HG02763 (cell line): ENCODE data around the gene MDM4.
"Not testable (repeated sequence)": the region's sequence is repeated elsewhere in the genome, so short reads cannot be mapped to it uniquely, and the experiment has no call there.

Source experiments
- ATAC-seq: cut with Tn5 transposase; IDR thresholded peaks from one replicate; pipeline ENCODE4 v1.9.1; 2021; ENCODE audit warnings: mild to moderate bottlenecking, moderate library complexity; ENCODE audit not compliant: unreplicated experiment

Gene MDM4, protein sequence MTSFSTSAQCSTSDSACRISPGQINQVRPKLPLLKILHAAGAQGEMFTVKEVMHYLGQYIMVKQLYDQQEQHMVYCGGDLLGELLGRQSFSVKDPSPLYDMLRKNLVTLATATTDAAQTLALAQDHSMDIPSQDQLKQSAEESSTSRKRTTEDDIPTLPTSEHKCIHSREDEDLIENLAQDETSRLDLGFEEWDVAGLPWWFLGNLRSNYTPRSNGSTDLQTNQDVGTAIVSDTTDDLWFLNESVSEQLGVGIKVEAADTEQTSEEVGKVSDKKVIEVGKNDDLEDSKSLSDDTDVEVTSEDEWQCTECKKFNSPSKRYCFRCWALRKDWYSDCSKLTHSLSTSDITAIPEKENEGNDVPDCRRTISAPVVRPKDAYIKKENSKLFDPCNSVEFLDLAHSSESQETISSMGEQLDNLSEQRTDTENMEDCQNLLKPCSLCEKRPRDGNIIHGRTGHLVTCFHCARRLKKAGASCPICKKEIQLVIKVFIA

DNA sequence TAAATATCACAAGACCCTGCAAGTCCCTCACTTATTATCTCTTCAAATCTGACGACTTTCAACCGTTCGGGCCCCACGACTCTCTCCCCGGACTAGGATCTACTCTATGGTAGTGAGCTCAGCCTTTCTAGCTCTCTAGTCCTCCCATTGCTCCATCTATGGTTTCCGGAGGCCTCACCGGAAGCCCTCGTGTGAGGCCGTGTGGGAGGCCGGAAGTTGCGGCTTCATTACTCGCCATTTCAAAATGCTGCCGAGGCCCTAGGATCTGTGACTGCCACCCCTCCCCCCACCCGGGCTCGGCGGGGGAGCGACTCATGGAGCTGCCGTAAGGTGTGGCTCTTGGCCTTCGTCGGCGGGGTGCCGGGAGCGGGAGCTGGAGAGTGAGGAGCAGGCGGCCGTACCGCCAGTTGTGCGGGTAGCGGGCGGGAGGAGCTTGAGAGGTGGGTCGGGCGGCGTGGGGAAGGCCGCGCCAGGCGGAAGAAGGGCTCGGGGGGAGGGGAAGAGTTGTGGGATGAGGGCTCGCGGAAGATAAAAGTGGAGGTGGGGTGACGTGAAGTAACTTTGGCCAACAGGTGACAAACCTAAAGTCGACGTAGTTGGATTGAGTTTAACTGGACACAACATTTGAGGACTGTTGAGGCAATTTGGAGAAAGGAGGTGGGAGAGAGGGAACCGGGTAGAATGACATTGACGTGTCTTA is at the start of gene MDM4:
TSS of gene MDM4 (plus strand) at position 227 of the 700 bp plus-strand sequence. CDS start 9,113 bp downstream, outside the sequence.
- ATAC-seq, result peak; percentile 79

DNA sequence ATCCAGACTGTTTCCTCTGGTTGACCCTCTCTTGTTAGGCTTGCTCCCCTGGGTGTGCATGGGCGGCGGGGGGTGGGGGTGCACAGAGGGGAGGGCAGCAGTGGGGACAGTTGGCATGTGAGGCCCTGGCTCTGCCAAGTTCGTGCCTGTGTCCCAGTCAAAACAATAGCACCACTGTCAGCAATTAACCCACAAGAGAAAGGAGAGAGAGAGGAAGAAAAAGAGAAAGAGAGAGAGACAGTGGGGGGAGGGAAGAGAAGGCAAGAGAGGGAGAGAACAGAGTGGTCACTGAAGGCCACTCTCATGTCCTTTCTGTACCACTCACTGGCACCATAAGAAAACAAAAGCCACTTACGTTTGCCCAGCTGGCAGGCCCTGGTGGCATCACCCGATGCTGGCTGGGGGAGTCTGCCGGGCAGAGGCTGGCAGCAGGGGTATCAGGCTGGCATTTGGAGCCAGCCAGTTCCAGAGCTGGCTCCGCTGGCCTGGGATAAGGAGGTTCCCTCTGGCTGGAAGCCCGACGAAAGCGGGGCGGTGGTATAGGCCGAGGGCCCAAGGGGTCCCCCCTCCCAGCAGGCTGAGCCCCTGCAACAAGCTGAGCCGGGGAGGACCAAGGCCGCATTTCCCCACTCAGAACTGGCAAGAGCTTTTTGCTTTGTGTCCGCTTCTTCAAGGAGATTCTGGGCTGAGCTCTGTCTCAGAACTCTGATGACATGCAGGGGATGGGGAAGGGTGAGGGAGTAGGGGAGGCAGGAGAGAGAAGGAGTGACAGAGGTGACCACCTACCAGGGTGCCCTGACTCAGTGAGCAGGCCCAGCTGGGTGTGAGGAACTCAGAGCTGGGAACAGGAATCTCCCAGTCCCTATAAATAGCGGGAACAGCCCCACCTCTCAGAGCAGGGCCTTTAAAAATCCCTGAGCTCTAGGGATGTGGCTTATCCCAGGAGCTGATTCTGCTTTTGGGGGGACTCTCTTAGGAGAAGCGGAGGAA is 49.5 kb upstream of the MDM4 start:
- ATAC-seq, result no peak

DNA sequence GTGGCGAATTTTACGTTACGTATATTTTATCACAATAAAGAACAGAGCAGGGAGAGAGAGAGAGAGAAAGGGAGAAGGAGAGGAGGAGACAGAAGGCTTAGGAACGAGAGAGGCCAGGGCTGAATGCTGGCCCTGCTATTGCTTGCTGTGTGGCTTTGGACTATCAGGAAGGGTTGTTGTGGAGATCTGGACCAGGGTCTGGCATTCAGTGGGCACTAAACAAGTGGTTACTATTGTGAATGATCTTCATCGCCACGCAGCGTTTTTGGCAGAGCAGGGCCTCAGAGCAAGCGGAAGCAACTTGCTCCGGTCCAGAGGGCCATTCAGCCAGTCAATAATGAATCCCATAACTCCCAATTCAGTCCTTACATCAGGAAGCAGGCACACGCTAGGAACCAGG is 48.0 kb upstream of the MDM4 start:
- no peak for ATAC-seq

DNA sequence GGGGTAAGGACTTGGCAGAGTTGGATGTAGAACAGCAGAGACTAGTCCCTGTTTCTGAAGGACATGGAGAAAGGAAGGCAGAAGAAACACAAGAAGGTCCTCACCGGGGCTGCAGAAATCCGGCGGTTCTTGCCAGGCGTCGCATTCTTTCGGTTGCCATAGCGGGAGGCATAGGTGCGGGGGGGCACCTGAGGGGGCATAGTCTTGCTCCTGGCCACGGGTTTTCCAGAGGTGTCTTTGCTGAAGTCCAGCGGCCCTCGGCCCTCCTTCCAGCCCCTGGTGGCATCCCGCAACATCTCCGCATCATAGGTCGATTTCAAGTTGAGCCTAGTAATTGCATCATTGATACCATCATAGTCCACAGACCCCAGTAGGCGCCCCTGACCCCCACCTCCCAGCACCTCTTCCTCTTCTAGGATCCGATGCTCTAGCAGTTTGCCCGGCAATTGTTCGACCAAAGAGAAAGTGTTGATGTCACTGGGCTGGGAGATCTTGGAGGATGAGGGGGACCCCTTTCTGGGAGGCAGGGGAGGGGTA is 47.4 kb upstream of the MDM4 start:
- no peak for ATAC-seq

DNA sequence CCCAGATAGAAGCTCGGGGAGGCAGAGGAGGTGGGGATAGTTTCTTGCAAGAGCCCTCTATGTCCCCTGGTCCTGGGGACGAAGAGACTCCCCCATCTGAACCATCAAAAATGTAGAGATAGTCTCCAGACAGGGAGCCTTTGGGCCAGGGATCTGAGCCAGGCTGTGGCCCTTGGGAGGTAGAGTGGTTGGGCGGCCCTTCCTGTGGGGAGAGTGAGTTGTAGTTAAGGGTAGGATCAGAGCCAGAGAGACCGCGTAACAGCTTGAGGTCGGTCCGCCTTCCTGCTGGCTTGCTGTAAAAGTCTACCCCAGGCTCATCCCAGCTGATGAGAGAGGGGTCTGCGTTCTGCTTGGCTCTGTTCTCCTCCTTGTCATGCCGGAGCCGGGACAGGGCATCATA is 46.9 kb upstream of the MDM4 start:
- ATAC-seq, result no peak

DNA sequence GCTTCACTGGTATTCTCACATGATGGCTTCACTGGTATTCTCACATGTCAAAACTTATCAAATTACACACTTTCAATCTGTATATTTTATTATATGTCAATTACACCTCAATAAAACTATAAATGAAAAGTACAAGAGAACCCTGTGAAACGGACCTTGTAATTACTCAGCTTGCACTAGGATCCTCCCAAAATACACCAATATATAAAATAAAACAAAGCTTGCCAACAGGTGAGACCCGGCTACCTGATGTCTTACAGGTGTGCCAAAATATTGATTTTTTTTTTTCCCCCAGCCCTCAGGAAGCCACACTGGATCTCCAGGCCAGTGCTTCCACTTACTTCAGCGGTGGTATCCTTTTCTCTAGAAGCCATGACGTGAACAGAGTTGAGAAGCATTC is 44.5 kb upstream of the MDM4 start:
- ATAC-seq, result no peak

DNA sequence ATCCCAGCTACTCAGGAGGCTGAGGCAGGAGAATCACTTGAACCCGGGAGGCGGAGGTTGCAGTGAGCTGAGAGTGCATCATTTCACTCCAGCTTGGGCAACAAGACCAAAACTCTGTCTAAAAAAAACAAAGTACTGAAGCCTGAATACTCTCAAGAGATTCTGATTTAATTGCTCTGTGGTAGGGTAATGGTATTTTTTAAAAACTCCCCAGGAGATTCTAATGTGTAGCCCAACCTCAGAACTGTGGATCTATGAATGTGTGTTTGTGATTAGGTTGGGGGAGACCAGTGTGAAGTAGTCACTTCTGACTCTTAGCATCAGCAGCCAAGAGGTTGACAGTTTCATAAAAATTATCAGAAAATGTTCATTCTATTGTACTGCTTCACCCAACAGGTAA is 43.5 kb upstream of the MDM4 start:
- no peak for ATAC-seq

DNA sequence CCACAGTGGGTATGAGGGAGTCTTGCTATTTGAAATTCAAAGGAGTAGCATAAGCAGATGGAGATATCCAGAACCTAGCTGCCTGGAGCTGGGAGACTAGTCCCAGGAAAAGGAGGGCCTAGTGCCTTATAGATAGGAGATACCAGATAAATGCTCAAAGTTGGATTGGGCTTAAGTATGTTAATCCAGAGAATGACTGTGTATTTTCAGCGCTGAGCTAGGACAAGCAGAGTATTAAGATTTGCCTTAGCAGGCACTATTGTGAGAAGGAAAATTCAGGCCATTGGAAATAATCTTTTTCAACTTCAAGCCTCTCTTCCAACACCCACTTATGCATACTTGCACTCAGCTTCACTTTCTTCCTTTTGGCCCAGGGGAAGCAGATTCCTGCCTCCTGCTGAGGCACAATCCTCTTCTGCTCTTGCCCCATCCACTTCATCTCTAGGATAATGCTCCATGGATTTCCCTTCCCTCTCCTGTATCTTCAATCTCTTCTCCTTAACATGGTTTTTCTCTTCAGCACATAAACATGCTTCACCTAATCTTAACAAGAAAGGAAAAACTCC is 42.7 kb upstream of the MDM4 start:
- ATAC-seq, result no peak

DNA sequence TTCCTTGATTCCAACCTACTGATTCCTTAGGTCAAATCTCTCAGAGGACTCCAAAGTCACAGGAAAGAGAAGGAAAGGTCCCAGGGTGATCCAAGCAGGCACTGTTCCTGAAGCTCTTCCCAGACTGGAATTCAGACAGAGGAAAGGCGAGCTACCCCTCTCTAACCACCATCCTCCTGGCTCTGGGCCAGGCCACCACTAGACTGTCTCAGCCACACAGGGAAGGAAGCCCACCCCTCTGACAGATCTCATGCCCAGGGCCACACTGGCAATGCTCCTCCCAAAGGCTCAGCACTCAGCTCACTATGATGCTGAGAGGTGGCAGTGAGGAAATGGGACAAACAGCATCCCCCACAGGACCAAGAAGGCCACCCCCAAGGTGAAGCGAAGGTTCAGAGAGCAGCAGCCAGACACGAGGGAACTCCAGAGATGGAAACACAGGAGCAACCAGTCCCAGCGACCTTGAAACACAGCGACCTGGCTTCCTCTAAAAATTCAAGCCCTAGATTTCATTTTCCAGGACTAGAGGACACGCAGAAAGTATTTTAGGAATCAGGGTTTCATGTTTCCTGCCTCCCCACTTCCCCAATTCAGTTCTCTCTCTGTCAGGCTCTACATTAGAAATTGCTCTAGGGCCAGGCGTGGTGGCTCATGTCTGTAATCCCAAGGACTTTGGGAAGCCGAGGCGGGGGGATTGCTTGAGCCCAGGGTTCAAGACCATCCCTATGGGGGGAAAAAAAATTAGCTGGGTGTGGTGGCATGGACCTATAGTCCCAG is 40.4 kb upstream of the MDM4 start:
- ATAC-seq, result no peak

DNA sequence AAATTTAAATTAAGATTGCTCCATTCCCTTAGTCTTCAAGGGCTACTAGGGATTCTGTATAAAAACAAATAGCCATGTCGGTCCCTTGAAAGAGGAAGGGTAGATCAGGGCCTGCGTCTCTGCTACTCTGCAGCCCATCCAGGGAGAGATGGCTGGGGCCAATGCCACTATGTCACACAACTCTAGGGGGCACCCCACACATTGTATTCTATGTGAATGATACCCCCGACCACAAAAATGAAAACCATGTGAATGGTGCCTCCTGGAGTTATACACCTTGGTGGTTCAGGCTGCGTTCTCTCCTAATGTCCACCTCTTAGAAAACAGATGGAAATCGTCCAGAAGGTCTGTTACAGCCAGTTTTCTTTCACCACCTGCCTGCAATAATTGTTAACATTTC is 39.6 kb upstream of the MDM4 start:
- ATAC-seq, result no peak

DNA sequence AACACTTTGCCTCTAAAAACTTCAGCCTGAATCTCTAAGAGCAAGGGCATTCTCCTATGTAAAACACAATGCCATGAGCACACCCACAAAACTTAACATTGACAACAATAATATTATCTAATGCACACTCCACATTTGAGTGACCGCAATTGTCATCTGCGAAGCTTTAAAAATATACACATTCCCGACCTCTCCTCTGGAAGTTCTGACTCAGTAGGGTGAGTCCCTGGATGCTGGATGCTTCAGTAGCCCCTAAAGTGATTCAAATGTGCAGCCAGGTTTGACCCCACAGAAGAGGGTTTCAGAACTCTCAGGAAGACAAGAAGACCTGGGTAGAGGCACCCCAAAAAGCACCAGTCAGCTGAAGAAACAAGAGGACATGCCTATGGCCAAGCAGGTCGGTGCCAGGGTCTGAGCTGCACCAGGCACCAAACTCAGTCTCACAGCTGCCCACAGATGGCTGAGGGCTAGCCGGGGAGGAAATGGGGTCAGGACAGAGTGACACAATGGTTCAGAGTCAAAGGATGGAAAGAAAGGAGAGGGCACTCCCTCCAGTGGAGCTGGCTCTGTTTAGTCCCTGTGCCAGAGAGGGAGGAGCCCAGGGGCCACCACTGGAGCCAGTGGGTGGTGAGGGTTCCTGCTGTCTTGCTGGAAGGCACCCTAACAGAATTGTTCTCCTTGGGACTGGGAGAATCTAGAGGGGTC is 39.0 kb upstream of the MDM4 start:
- no peak for ATAC-seq

DNA sequence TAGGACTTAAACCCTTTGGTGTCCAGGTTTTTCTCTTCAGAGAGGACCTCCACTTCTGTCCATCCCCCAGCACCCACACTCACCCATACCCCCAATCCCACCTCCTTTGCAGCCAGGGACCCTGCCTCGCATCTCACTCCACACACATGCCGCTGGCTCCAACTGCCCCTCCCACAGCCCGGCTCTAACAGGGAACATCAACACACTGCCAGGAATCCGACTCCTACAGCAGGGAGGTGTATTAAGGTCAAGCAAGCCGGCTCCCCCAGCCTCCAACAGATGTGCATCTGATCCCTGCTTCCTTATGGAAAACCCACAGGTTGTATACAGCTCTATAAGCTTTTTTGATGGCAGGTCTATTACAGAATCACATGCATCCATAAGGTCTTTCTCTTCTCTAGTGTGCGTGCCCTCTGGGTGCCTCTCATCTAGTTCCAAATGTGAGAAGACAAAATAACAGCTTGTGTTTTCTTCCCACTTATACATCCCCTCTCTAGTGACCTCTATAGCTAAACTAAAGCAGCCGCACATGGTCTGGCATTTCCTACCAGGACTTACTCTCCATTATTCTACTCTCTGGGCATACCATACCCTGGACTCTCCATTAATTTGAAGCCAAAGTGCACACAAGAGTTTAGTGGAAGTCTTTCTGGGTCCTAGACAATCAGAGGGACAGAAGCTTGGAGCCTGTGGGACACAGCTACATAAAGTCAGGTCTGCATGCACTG is 37.9 kb upstream of the MDM4 start:
- ATAC-seq, result no peak

DNA sequence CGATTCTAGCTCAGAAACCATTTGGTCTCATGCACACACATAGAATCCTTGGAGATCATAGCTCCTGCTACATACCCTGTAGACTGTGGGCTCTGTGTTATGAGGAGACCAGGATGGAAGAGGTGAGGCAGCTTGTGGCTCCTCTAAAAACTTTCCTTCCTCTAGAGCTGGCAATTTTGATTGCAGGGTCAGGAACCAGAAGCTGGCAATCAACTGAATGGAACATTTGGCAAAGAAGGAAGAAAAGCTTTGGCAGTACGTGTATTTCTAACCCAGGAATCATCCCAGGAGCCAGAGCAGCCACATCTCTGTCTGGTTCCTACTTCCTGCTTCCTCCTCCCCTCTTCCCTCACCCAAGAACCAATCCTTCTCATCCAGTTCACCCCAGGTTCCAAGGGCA is 37.3 kb upstream of the MDM4 start:
- ATAC-seq, result no peak

DNA sequence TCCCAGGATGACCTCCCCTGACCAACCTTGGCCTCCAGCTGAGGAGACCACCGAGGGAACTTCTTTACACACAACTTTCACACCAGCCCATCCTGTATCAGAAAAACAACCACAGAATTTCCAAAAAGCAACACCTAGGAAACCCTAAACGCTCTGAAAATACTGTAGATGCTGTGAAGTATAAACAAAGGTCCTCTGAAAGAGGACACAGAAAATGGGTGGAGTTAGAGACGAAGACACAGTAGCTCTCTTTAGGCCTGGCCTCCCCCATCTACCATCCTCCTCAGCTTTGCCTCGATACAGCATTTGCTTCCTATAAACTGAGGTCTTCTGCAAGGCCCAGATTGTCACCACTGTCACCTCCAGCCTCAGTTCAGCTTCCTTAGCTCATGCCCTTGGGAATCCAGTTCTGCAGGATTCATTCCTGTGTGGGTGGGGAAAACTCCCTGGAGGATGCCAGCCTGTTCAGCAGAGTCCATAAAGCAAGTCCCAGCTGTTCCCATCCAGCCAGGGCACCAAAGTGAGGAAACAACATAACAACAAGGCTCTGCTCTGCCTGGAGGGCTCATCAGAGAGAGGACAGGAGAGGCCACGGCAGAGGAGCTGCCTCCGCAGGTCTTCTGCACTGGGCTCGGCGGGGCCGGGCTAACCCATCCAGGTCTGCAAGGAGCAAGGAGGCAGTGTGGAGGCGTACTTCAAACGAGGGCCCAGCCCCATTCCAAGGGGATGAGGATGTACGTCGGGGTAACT is 36.6 kb upstream of the MDM4 start:
- ATAC-seq, result no peak

DNA sequence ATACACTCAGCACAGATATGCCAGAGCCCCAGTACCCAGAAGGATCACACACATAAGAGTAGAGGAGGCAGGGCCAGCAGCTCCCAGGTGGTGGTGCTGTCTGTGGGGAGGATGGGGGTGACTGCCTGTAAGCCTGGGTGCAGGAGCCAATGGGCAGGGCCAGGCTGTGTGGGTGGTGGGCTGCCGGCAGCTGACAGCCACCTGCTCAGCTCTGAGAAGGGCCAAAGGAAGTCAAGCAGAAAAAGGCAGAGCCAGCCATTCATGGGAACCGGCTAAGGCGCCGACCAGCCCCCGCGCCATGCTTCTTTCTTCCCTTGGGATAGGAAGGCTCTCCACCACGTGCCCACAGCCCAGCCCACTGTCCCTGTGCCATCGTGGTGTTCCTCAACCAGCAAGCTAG is 35.7 kb upstream of the MDM4 start:
- peak; percentile 57 for ATAC-seq

DNA sequence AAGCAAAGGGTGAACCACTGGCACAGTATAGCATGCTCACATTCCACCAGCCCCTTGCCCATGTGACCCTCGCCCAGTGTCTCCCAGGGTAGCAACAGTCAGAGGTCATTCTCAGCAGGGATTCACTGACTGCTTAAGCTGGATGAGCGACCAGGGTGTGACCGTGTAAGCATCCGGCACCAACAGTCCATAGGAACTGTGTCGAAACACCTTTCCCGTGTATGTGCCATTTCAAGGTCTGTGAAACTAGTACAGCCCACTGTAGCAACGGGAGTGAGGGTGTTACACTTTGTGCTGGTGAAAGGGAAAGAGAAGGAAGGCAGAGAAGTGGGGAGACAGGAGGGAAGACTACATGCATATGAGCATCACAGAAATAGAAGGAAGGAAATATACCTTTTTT is 32.4 kb upstream of the MDM4 start:
- ATAC-seq, result no peak

DNA sequence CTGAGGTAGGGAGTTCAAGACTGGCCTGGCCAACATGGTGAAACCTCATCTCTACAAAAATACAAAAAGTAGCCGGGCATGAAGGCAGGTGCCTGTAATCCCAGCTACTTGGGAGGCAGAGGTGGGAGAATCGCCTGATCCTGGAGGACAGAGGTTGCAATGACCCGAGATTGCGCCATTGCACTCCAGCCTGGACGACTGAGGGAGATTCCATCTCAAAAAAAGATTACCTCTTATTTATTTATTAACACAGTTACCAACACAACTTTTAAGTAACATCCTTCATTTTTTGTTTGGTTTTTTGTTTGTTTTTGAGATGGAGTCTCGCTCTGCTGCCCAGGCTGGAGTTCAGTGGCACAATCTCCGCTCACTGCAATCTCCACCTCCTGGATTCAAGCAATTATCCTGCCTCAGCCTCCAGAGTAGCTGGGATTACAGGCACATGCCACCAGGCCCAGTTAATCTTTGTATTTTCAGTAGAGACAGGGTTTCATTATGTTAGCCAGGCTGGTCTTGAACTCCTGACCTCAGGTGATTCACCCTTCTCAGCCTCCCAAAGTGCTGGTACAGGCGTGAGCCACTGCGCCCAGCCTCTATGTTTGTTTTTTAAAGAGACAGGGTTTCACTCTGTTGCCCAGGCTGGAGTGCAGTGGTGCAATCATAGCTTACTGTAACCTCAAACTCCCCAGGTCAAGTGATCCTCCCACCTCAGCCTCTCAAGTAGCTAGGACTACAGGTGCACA is 29.5 kb upstream of the MDM4 start:
- ATAC-seq, result not testable (repeated sequence)
